Astrocyte of the spinal cord (primary cell): ENCODE data around the gene KBTBD3.
"Not testable (repeated sequence)": the region's sequence is repeated elsewhere in the genome, so short reads cannot be mapped to it uniquely, and the experiment has no call there.

Source experiments
- DNase-seq: peaks from one replicate; pipeline ENCODE4 v3.0.0; 2011; ENCODE audit warnings: low read depth, low spot score
- H3K4me3 ChIP-seq: 2 replicates; pipeline ENCODE4 v1.5.1; 2011; ENCODE audit warnings: low read depth, mild to moderate bottlenecking, low read length, moderate library complexity
- in situ Hi-C: cut with HindIII; loops from 2 replicates; pipeline ENCODE4 v1.10.0; 2017; ENCODE audit warnings: low sequenced_read_pairs
- TF ChIP-seq, protein P1 (sequence below): IDR thresholded peaks from 2 replicates; pipeline ENCODE4 v1.5.1; 2012; ENCODE audit warnings: low read depth, mild to moderate bottlenecking, low read length, inconsistent platforms

The KBTBD3 gene

DNA sequence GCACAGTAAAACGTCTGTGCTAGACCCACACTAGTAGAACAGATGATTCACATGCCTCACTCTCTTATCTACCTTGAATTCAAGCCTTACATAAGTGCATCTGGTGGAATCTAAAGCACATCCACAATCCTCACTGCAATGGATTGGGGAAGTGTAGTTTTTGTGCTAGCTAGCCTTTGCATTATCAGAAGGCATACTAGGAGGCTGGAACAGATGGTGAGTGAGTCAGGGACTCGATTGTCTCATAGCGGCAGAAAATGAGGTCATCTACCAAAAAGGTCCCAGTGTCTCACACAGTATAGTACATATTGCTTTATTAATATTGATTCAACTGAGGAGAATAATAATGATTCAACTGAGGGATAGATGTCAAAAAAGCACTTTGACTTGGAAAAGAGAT is 64.4 kb downstream of the KBTBD3 start:
- DNase-seq = peak; percentile 84
- no peak overlapping the region for H3K4me3 ChIP-seq
- TF ChIP-seq, protein P1, sequence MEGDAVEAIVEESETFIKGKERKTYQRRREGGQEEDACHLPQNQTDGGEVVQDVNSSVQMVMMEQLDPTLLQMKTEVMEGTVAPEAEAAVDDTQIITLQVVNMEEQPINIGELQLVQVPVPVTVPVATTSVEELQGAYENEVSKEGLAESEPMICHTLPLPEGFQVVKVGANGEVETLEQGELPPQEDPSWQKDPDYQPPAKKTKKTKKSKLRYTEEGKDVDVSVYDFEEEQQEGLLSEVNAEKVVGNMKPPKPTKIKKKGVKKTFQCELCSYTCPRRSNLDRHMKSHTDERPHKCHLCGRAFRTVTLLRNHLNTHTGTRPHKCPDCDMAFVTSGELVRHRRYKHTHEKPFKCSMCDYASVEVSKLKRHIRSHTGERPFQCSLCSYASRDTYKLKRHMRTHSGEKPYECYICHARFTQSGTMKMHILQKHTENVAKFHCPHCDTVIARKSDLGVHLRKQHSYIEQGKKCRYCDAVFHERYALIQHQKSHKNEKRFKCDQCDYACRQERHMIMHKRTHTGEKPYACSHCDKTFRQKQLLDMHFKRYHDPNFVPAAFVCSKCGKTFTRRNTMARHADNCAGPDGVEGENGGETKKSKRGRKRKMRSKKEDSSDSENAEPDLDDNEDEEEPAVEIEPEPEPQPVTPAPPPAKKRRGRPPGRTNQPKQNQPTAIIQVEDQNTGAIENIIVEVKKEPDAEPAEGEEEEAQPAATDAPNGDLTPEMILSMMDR = no peak
- in situ Hi-C loops = no loop called here

DNA sequence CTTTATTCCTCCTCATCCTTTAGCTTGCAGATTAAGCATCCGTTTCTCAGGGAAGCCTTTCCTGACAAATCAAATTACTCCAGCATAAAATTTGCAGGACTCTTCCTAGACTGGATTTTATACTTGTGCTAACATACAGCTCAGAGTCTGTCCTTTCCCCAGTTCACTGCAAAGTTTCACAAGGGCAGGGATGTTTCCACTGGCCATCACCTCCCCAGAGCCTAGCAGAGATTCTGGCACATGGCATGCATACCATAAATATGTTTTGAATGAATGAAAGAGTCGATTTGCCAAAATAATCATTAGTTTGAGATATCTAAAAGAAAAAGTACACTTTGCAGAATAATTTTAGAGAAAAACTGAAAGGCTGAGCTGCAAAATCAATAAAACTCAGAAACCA is 65.7 kb downstream of the KBTBD3 start:
- no peak for DNase-seq
- TF ChIP-seq, protein P1 = no peak
- H3K4me3 ChIP-seq = no peak overlapping the region
- in situ Hi-C loops = no loop called here

DNA sequence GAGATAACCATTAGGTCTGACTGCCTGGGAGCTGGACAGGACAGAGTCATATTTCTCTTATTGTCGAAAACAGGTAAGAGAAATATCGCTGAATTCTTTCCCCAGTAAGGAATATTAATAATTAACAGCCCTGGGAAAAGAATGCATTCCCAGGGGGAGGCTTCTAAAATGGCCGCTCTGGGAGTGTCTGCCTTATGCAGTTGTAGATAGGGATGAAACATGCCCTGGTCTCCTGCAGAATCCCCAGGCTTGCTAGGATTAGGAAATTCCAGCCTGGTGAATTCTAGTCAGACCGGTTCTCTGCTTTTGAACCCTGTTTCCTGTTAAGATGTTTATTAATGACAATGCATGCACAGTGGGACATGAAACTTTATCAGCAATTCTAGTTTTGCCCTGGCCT is 74.1 kb downstream of the KBTBD3 start:
- in situ Hi-C loops, DNase-seq, H3K4me3 ChIP-seq: not testable (repeated sequence)

DNA sequence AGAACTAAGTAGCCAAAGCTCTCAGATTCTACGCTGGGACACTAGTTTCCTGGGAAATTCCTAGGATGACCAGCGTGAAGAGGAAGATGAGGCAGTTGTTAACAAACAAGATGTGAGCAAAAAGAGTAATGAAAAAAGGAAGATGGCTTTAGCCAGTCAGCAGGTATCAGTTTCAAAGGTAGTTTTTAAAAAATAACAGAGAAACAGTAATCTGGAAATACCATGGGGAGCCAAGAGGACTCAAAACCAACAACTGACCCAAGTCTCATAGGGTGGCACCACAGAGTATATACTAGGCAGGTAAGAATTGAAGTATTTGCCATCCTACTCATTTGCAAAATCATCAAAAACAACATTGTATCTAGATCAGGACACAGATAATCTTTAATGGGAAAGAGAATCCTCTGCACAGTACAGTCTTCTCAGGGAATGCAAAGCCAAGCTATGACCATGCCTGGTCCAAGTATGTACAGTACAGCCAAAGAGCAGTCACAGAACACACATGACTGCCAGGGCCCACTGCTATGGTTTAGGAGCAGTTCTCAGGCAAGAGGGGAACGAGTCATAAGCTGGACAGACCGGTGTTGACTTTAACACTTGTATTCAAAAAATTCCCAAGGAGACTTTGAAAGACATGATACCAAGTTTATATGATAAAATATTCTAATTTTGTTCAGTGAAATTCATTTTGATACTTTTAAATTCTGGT is 75.7 kb downstream of the KBTBD3 start:
- H3K4me3 ChIP-seq = no peak overlapping the region
- no peak for DNase-seq
- in situ Hi-C loops = no loop called here
- TF ChIP-seq, protein P1 = no peak
